Measurements from ENCODE around the gene ITLN2.
"Not testable (repeated sequence)": the region's sequence is repeated elsewhere in the genome, so short reads cannot be mapped to it uniquely, and the experiment has no call there.

Gene ITLN2

DNA sequence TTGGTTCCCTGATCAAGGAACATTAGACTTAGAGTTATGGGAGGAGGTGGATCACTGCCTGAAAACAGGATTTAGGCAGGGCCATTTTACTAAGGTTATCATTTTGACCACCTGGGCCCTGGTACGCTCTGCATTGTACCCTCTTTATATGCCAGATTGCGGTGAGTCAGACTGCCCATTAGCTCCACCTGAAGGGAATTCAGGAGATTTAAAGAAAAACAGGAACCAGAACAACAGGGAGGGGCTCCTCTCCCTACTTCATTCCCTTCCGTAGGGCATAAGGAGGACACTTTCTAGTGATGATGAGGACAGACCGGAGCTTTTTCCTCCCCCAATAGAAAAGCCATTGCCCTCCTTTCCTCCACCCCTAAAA, 49.0 kb downstream of the ITLN2 start:
- DNase-seq (ENCODE audit: low read depth in 2 of 2): no peak

DNA sequence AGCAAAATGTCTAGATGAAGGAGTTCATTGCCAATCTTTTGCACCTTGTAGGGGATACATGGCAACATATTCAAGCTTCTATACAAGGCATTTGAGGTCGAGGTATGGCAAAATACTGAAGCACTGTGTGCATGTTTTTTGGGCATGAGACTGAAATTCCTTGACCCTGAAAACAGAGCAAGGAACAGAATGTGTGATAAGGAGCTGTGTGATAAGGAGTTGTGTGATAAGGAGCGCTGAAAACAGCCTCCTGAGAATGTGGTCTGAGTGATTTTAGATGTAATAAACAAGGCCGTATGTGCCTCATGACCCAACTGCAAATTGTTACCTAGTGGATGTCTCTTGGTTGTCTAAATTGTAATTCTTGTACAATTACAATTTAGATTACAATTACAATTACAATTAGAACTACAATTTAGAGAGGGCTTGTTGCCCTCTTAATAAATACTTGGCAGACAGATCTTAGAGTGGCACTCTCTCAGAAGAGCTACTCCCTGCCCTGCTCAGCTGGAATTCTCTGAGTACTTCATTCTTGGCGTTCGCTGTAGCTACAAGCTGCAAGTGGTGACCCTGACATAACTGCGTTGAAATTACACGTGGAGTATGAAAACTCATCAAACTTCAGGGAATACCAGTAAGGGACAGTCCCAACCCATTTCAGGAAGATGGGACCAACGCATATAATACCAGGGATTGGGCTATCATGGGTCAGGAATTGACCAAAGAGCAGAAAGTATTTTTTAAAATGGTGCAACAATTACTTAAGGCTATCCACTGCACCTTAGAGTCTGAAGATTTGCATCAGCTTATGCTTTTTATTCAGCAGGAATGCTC, 49.6 kb downstream of the ITLN2 start:
- DNase-seq (ENCODE audit: low read depth in 2 of 2): no peak

DNA sequence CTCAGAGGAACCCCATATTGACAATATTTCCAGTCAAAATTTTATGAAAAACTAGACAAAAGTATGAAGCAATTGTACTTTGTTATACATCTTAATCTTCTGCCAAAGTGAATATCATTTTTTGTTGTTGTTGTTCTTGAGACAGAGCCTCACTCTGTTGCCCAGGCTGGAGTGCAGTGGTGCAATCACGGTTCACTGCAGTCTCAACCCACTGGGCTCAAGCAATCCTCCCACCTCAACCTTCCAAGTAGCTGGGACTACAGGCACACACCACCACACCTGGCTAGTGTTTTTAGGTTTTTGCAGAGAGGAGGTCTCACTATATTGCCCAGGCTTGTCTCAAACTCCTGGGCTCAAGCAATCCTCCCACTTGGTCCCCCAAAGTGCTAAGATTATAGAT, 52.4 kb downstream of the ITLN2 start:
- not testable (repeated sequence) for DNase-seq (ENCODE audit: low read depth in 2 of 2)

DNA sequence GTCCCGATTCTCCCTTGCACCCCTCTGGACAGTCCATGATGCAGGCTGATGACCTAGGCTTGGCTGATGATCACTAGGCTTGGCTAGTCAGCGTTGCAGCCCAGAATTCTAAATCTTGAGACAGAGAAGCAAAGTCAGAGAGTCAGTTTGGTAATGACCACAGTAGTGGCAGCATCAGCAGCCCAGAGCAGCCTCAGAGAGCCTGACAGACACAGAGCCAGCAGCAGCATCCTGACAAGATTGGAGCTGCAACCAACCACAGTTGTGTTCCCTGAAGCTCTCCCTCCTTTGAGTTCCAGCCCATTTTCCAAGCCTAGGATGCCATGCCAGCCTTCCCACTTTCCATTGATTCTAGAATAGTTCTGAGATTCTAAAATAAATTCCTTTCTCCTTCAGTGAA, 52.8 kb downstream of the ITLN2 start:
- DNase-seq (ENCODE audit: low read depth in 2 of 2): no peak

DNA sequence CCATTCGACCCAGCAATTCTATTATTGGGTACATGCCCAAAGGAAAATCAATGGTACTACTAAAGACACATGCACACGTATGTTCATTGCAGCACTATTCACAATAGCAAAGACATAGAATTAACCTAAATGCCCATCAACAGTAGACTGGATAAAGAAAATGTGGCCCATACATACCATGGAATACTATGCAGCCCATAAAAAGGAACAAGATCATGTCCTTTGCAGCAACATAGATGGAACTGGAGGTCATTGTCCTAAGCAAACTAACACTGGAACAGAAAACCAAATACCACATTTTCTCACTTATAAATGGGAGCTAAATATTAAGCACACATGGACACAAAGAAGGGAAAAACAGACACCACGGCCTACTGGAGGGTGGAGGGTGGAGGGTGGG, 53.9 kb downstream of the ITLN2 start:
- DNase-seq (ENCODE audit: low read depth in 2 of 2): not testable (repeated sequence)

Measured in stimulated activated CD8-positive, alpha-beta memory T cell treated with anti-CD3 and anti-CD28 coated beads, Interleukin-15, amount 100 ng/mL, for 4 hours (primary cell).